Measurements from ENCODE around the gene FCAR.

- no peak for TF ChIP-seq CTCF (IDR thresholded peaks at IDR 0.05)
- no peak for TF ChIP-seq ZFX (IDR thresholded peaks at IDR 0.05; ENCODE audit: borderline replicate concordance)
Observed at GRCh38 chr19:54893406-54893805, 19.4 kb downstream of the FCAR start.

Data from 22Rv1 (cell line).